ENCODE data around the gene BCAR1.

GRCh38 chr16:75286389-75286788 lies 35.0 kb upstream of the BCAR1 start:
- TF ChIP-seq POLR2AphosphoS5 (IDR thresholded peaks at IDR 0.05; ENCODE audit: low read depth) (no peak), EZH2 (IDR thresholded peaks at IDR 0.05; ENCODE audit: low read depth, unreplicated experiment) (no peak), CTCF (conservative IDR thresholded peaks at IDR 0.05; ENCODE audit: low read depth in 2 of 2) (no peak), EZH2phosphoT487 (IDR thresholded peaks at IDR 0.05; ENCODE audit: unreplicated experiment) (no peak), REST (IDR thresholded peaks at IDR 0.05; ENCODE audit: unreplicated experiment) (no peak), ZNF331 (CRISPR knock-in tag; IDR thresholded peaks at IDR 0.05; ENCODE audit: low read depth) (no peak), ZNF114 (CRISPR knock-in tag; IDR thresholded peaks at IDR 0.05) (no peak), CREB1 (CRISPR knock-in tag; IDR thresholded peaks at IDR 0.05; ENCODE audit: low read depth) (no peak), ETS1 (IDR thresholded peaks at IDR 0.05) (no peak), JUNB (IDR thresholded peaks at IDR 0.05; ENCODE audit: unreplicated experiment) (no peak), NANOG (IDR thresholded peaks at IDR 0.05; ENCODE audit: borderline replicate concordance) (no peak), STAT1 (IDR thresholded peaks at IDR 0.05; ENCODE audit: unreplicated experiment) (no peak)
